Activated CD4-positive, CD25-positive, alpha-beta regulatory T cell treated with anti-CD3 and anti-CD28 coated beads, Interleukin-2, amount 50 U/mL, for 72 hours (primary cell): ENCODE measurements around the gene WIZ.
"Not testable (repeated sequence)": the region's sequence is repeated elsewhere in the genome, so short reads cannot be mapped to it uniquely, and the experiment has no call there.

Experiments used
- DNase-seq: peaks from one replicate; pipeline ENCODE4 v3.0.0; 2021

WIZ gene

GRCh38 chr19:15427991-15428471 is 21.7 kb downstream of the WIZ start:
- DNase-seq, result no peak

GRCh38 chr19:15427350-15427700 is 22.4 kb downstream of the WIZ start:
- DNase-seq, result no peak

- DNase-seq, result no peak
Observed at GRCh38 chr19:15426485-15427349, 23.0 kb downstream of the WIZ start.

GRCh38 chr19:15425321-15425950 is 24.3 kb downstream of the WIZ start:
- DNase-seq, result no peak

GRCh38 chr19:15424692-15425272 is 25.0 kb downstream of the WIZ start:
- DNase-seq, result no peak

GRCh38 chr19:15424121-15424520 is 25.6 kb downstream of the WIZ start:
- DNase-seq, result no peak

- no peak for DNase-seq
Observed at GRCh38 chr19:15423130-15423529, 26.6 kb downstream of the WIZ start.

GRCh38 chr19:15422296-15423075 is 27.3 kb downstream of the WIZ start:
- DNase-seq, result no peak

DNA sequence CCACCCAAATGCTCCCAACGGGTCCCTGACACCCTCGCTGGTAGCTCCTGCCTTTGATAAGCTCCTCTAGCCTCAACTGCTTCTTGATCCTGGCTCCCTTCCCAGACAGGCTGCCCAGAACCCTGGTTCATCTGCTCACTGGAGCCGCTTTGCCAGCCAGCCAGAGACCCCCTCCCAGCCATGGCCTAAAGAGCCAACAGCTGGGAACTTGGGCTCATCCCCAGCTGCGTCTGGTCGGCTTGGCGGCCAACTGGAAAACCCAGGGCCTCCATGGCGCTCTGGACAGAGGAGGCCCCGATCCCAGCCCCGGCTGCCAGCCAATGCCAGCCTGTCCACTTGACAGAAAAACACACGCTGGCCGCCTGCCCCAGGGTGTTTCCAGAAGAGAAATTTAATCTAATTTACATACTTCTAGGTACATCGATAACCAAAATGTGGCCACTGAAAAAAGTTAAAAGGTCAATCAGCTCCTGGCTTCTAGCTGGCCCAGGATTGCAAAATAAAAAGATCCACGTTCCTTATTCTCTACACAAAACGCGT is 28.0 kb downstream of the WIZ start:
- no peak for DNase-seq

DNA sequence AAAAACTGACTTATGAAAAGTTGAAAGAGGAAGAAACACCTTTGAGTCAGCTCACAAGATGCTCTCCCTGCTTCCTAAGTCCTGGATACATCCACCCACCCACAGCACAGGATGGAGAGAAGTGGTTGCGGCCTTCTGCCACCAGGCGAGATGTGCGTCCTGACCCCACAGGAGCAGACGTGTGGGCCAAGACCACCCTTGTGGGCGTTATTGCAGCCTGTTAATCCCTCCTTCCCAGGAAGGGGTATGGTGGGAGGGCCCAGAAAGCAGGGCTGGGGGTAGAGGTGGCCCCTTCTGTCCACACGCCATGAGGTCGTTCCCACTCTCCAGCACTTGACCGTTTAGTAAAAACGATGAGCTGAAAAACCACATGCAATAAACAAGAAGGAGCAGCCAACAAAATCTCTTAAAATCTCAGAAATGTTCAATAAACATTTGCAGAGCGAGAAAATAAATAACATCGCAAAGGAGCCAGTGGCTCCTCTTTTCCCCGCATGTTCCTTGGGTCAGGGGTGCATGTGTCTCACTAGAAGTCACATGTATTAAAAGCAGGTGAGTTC is 28.5 kb downstream of the WIZ start:
- DNase-seq, result no peak

GRCh38 chr19:15419413-15420025 is 30.2 kb downstream of the WIZ start:
- no peak for DNase-seq

- DNase-seq, result peak; percentile 98
Observed at GRCh38 chr19:15418579-15419412, 31.0 kb downstream of the WIZ start, which contains the start of gene AKAP8L. TSS of gene AKAP8L (minus strand) at chr19:15418988. CDS start at chr19:15418923, 65 bp downstream.

- no peak for DNase-seq
Observed at GRCh38 chr19:15418231-15418578, 31.6 kb downstream of the WIZ start.

- no peak for DNase-seq
Observed at GRCh38 chr19:15417699-15418098, 32.1 kb downstream of the WIZ start.

DNA sequence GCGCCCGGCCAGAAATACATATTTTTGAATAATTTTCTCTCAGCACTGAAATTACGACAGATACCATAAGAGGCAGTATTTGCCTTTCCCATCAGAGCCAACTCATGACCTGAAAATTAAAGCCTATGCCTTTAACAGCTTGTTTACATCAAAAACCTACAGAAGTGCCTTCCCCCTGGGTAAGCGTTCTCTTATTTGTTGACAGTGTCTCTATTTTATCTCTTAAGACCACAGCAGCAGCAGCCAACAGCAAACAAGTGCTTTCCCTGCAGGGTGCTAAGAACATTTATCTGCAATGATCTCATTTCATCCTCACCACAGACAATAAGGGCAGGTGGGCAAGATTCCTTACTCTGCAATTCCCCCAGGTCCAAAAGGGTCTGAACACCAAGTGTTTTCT is 36.9 kb downstream of the WIZ start:
- no peak for DNase-seq

GRCh38 chr19:15411351-15411750 is 38.4 kb downstream of the WIZ start:
- DNase-seq, result not testable (repeated sequence)

DNA sequence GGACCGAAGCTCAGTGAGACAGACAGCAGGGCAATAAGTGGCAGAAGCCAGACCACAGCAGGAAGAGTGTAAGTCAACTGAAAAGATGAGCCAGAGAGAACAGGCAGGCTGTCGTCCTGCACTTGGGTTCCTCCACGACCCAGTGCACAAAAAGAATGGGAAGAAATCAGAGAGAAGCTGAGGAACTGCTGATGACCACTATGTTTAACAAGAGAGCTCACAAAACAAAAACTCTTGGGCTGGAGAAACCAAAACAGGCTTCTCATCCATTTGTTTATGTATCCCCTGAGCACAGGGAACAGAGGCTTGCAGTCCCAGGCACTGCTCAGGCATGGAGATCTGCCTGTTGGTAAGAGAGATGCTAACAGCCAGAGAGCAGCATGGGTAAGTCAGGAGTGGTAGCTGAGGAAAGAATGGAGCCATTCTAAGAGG is 45.0 kb downstream of the WIZ start:
- DNase-seq, result no peak

- DNase-seq, result no peak
Observed at GRCh38 chr19:15404097-15404779, 45.5 kb downstream of the WIZ start.

DNA sequence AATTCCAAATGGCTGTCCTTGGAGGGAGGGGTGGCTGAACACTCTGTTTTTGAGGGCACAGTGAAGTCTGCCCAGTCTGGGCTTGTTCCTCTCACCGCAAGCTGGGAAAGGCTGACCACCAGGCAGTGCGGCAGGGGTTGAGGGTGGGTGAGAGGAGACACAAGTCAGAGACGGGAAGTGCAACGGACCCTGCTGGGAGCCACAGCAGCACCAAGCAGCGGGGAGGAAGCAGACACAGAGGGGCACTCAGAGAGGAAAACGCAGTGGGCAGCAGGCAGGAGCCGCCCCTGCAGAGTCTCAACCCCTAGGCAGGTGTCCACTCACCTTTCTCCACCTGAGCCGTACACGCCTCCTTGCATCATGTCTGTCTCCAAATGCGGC is 46.6 kb downstream of the WIZ start:
- no peak for DNase-seq

DNA sequence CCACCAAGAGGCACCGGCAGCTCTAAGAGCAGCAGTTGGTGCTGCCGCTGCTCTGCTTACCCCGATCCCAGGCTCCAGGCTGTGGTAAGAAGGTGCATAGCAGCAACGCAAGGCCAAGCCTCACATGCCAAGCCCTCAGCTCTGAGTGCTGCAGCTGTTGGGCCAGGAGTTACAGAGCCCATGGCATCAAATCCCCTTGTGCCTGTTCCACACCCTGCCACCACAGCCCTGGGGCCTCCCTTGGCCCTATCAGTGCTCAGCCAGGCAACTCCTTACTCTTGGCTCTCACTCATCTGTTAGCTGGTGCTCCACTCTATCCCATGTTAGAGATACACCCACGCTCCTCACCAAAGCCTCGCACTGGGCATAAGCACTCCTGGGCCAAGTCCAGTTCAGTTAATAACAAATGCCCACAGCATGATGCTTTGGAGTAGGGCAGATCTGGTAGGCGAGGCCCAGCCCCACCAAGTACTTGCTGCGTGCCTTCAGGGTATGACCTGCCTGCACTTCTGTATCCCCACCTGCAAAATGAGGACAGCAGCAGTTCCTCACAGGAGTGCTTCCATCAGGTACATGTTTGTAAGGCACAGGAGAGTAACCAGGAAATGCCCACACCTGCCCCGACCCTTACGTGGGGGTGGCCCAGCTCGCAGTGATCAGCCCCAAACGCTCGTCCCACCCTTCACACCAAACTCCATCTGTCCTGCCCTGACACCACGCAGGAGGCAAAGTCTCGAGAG is 47.2 kb downstream of the WIZ start:
- DNase-seq, result no peak
